Endodermal cell (in vitro differentiated cells): ENCODE results near the gene CDC20. TPM values are rescaled to one million over a fixed set of nuclear protein-coding genes. Genes with fewer than 3 reads are reported as not detected.

Source experiments
- DNase-seq: peaks from one replicate; pipeline ENCODE4 v3.0.0-alpha.2; 2017
- H3K27ac ChIP-seq: 2 replicates; pipeline ENCODE4 v1.5.1; 2013; ENCODE audit warnings: mild to moderate bottlenecking, low read depth, low read length, moderate library complexity
- H3K27me3 ChIP-seq: 2 replicates; pipeline ENCODE4 v1.6.1; 2013; ENCODE audit warnings: mild to moderate bottlenecking, low read length, moderate library complexity; ENCODE audit not compliant: insufficient read depth, control insufficient read depth, poor library complexity, severe bottlenecking
- H3K36me3 ChIP-seq: 2 replicates; pipeline ENCODE4 v1.7.0; 2013; ENCODE audit warnings: mild to moderate bottlenecking, low read length, moderate library complexity; ENCODE audit not compliant: control insufficient read depth, insufficient read depth
- H3K4me1 ChIP-seq: one replicate; pipeline ENCODE4 v1.7.0; 2013; ENCODE audit warnings: low read length; ENCODE audit not compliant: control insufficient read depth, insufficient read depth
- H3K4me3 ChIP-seq: 2 replicates; pipeline ENCODE4 v1.5.1; 2013; ENCODE audit warnings: mild to moderate bottlenecking, low read length, moderate library complexity
- H3K9ac ChIP-seq: 2 replicates; pipeline ENCODE4 v1.6.1; 2013; ENCODE audit warnings: mild to moderate bottlenecking, low read length, moderate library complexity; ENCODE audit not compliant: poor library complexity, severe bottlenecking; ENCODE audit errors: extremely low read depth
- H3K9me3 ChIP-seq: 2 replicates; pipeline ENCODE4 v1.6.1; 2013; ENCODE audit warnings: mild to moderate bottlenecking, low read length, moderate library complexity; ENCODE audit not compliant: control insufficient read depth
- H3K27ac Mint-ChIP-seq: 2 replicates; pipeline ENCODE4 v1.8.0; 2020; ENCODE audit warnings: mixed read lengths
- H3K27me3 Mint-ChIP-seq: 2 replicates; pipeline ENCODE4 v1.8.0; 2021; ENCODE audit warnings: mild to moderate bottlenecking, mixed read lengths; ENCODE audit not compliant: insufficient read depth
- H3K36me3 Mint-ChIP-seq: 2 replicates; pipeline ENCODE4 v1.8.0; 2020; ENCODE audit warnings: low read depth, mixed read lengths
- H3K4me1 Mint-ChIP-seq: 2 replicates; pipeline ENCODE4 v1.8.0; 2020; ENCODE audit warnings: mixed read lengths
- H3K4me3 Mint-ChIP-seq: 2 replicates; pipeline ENCODE4 v1.8.0; 2020; ENCODE audit warnings: mild to moderate bottlenecking, moderate library complexity, mixed read lengths
- H3K9me3 Mint-ChIP-seq: 2 replicates; pipeline ENCODE4 v1.8.0; 2020; ENCODE audit warnings: mild to moderate bottlenecking, mixed read lengths
- WGBS, 2 experiments: methylation state at CpG; one replicate each; pipeline versions ENCODE4 v1.1.5 to v1.1.7; 2013; ENCODE audit warnings: missing lambda C conversion rate in 2 of 2, mixed read lengths in 1 of 2; ENCODE audit not compliant: insufficient coverage in 1 of 2, insufficient read length in 1 of 2; 5-methylcytosine and 5-hydroxymethylcytosine counted together
- total RNA-seq, 2 donors: library from RNA; stranded (reverse); fragmentation: NEBNext Ultra II Directional in 1 of 2; extraction: Animal tissue kit (Norgen Biotek cat#: 25700) in 1 of 2; gene quantifications; 2 replicates in 1 of 2; 3 replicates in 1 of 2; pipeline ENCODE4 v1.2.1, GENCODE V29; 2021
- TF ChIP-seq, protein P1 (sequence below): fragments of 200-600 bp; sonication (generic); conservative IDR thresholded peaks from 2 replicates; pipeline ENCODE4 v1.5.0; 2021; ENCODE audit warnings: antibody characterized with exemption, mild to moderate bottlenecking

Gene CDC20
- total RNA-seq, 2 donors from 2014 or later, result 126 to 149 TPM

DNA sequence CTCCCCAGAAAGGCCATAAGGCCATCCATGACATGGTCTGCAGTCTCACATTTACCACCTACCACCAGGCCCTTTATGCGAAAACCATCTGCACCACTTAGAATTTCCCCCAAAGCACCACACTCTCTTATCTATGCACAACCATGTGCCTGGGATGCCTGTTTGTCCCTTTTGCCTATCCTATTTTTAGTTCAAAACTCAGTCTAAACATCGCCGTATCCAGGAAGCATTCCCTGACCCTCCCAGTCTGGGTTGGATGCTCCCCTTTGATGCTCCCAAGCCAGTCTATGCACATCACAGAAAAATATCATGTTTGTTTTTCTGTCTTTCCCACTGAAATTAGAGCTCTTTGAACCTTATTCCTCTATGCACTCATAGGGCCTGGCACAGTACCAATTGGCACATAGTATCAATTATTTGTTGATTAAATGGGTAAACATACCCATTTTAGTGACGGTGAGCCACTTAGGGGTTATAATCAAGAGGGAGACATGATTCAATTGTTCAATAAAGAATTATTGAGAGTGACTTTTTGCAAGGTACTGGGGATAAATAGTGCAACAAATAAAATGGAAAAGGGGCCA lies 14.4 kb upstream of the CDC20 start:
- WGBS, 2 experiments, result 90 to 96% methylated on average over 3 to 4 of the region's 4 CpGs
- no peak overlapping the region for H3K9ac ChIP-seq
- TF ChIP-seq, protein P1, sequence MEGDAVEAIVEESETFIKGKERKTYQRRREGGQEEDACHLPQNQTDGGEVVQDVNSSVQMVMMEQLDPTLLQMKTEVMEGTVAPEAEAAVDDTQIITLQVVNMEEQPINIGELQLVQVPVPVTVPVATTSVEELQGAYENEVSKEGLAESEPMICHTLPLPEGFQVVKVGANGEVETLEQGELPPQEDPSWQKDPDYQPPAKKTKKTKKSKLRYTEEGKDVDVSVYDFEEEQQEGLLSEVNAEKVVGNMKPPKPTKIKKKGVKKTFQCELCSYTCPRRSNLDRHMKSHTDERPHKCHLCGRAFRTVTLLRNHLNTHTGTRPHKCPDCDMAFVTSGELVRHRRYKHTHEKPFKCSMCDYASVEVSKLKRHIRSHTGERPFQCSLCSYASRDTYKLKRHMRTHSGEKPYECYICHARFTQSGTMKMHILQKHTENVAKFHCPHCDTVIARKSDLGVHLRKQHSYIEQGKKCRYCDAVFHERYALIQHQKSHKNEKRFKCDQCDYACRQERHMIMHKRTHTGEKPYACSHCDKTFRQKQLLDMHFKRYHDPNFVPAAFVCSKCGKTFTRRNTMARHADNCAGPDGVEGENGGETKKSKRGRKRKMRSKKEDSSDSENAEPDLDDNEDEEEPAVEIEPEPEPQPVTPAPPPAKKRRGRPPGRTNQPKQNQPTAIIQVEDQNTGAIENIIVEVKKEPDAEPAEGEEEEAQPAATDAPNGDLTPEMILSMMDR, result no peak
- no peaks in the 10 kb centered on the region for H3K36me3 ChIP-seq
- H3K27ac ChIP-seq, result no peak overlapping the region
- peaks cover 12% of the 10 kb centered on the region for H3K4me1 ChIP-seq
- Mint-ChIP-seq H3K27me3 (no peaks in the 10 kb centered on the region), H3K9me3 (no peaks in the 10 kb centered on the region), H3K4me3 (no peak overlapping the region), H3K27ac (no peak overlapping the region), H3K4me1 (peaks cover 25% of the 10 kb centered on the region), H3K36me3 (no peaks in the 10 kb centered on the region)
- DNase-seq, result no peak
- no peaks in the 10 kb centered on the region for H3K9me3 ChIP-seq
- H3K4me3 ChIP-seq, result no peak overlapping the region
- peaks cover 6% of the 10 kb centered on the region for H3K27me3 ChIP-seq

DNA sequence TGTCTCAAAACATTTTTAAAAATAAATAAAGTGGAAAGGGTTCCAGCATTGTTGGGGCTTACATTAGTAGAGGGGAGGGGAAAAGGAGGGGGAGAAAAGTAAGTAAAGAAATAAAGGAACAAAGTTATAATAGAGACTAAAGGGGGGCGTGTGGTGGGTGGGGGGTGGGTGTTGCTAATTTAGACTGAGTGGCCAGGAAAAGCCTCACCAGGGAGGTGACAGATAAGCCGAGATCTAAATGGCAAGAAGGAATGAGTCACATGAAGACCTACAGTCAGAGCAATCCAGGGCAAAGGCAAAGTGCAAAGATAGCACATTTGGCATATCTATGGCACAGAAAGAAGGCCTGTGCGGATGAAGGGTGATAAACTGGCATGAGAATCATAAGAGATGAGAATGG lies 13.7 kb upstream of the CDC20 start:
- H3K27me3 ChIP-seq, result peaks cover 6% of the 10 kb centered on the region
- H3K9ac ChIP-seq, result no peak overlapping the region
- Mint-ChIP-seq H3K4me3 (no peak overlapping the region), H3K27me3 (no peaks in the 10 kb centered on the region), H3K27ac (no peak overlapping the region), H3K4me1 (peaks cover 32% of the 10 kb centered on the region), H3K9me3 (no peaks in the 10 kb centered on the region), H3K36me3 (no peaks in the 10 kb centered on the region)
- peaks cover 12% of the 10 kb centered on the region for H3K4me1 ChIP-seq
- 68 to 78% methylated on average over 3 of the region's 3 CpGs for WGBS, 2 experiments
- TF ChIP-seq, protein P1, result no peak
- no peak overlapping the region for H3K27ac ChIP-seq
- no peaks in the 10 kb centered on the region for H3K36me3 ChIP-seq
- peak; percentile 41 for DNase-seq
- H3K9me3 ChIP-seq, result no peaks in the 10 kb centered on the region
- H3K4me3 ChIP-seq, result no peak overlapping the region

DNA sequence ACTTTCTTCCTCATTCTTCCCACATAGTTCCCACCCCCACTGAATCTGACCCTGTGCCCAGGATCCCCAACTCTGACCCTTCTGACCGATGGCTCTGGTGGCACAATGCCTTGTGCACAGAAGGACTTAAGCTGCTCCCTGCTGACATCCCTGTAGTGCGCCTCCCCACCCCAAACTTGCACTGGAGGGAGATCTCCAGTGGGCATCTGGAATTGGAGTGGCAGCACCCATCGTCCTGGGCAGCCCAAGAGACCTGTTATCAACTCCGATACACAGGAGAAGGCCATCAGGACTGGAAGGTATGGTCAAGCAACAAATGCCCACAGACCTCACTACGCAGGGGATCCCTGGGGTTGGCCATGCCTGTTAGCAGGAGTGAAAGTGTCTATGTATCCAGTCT lies 12.1 kb upstream of the CDC20 start:
- H3K27me3 Mint-ChIP-seq, result no peaks in the 10 kb centered on the region
- H3K9me3 Mint-ChIP-seq, result no peaks in the 10 kb centered on the region
- Histone ChIP-seq H3K27ac (no peak overlapping the region), H3K9me3 (no peaks in the 10 kb centered on the region), H3K36me3 (no peaks in the 10 kb centered on the region), H3K4me1 (peaks cover 12% of the 10 kb centered on the region), H3K4me3 (no peak overlapping the region), H3K9ac (no peak overlapping the region), H3K27me3 (peaks cover 6% of the 10 kb centered on the region)
- DNase-seq, result peak; percentile 48
- H3K27ac Mint-ChIP-seq, result no peak overlapping the region
- peaks cover 34% of the 10 kb centered on the region for H3K4me1 Mint-ChIP-seq
- no peaks in the 10 kb centered on the region for H3K36me3 Mint-ChIP-seq
- TF ChIP-seq, protein P1, result no peak
- 89 to 100% methylated on average over 1 to 5 of the region's 5 CpGs for WGBS, 2 experiments
- H3K4me3 Mint-ChIP-seq, result no peak overlapping the region
